ENCODE results near the gene MOV10. TPM values are rescaled to one million over a fixed set of nuclear protein-coding genes. Genes with fewer than 3 reads are reported as not detected.

MOV10 gene
- total RNA-seq, 2 donors from 2014 or later = 113 to 124 TPM

DNA sequence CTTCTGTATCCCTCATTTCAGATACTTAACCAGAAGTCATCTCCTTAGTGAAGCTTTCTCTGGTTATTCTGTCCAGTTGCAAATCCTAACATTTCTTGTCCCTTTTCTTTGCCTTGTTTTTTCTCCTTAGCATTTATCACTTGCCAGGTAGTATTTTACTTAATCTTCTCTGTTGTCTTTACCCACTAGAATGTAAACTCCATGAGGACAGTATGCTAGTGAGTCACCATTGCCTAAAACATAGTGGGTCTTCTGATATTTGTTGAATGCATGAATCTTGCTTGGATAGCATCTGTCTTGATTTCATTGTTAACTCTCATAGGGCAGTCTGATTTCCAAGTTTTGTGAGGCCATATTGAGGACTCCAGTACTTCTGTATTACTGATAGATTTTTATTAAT, 45.2 kb upstream of the MOV10 start:
- Mint-ChIP-seq H3K4me1 (peaks cover 10% of the 10 kb centered on the region), H3K27ac (no peak overlapping the region), H3K4me3 (no peak overlapping the region), H3K36me3 (ENCODE audit: low read depth) (peaks cover 37% of the 10 kb centered on the region), H3K27me3 (ENCODE audit: insufficient read depth) (no peaks in the 10 kb centered on the region), H3K9me3 (no peaks in the 10 kb centered on the region)
- H3K4me1 ChIP-seq (ENCODE audit: control insufficient read depth, insufficient read depth, low read length) = no peaks in the 10 kb centered on the region
- no peak for TF ChIP-seq CTCF (conservative IDR thresholded peaks at IDR 0.05)
- no peak overlapping the region for H3K9ac ChIP-seq (ENCODE audit: extremely low read depth, low read length, poor library complexity, severe bottlenecking)
- no peaks in the 10 kb centered on the region for H3K27me3 ChIP-seq (ENCODE audit: control insufficient read depth, insufficient read depth, low read length, poor library complexity, severe bottlenecking)
- no peak overlapping the region for H3K4me3 ChIP-seq (ENCODE audit: low read length)
- no peak overlapping the region for H3K27ac ChIP-seq (ENCODE audit: low read depth, low read length)
- DNase-seq = no peak
- H3K36me3 ChIP-seq (ENCODE audit: control insufficient read depth, insufficient read depth, low read length) = peaks cover 58% of the 10 kb centered on the region
- no peaks in the 10 kb centered on the region for H3K9me3 ChIP-seq (ENCODE audit: control insufficient read depth, low read length)

- no peaks in the 10 kb centered on the region for H3K27me3 ChIP-seq (ENCODE audit: control insufficient read depth, insufficient read depth, low read length, poor library complexity, severe bottlenecking)
- Mint-ChIP-seq H3K4me1 (peaks cover 19% of the 10 kb centered on the region), H3K4me3 (no peak overlapping the region), H3K9me3 (no peaks in the 10 kb centered on the region), H3K27me3 (ENCODE audit: insufficient read depth) (no peaks in the 10 kb centered on the region), H3K27ac (no peak overlapping the region), H3K36me3 (ENCODE audit: low read depth) (peaks cover 27% of the 10 kb centered on the region)
- H3K9ac ChIP-seq (ENCODE audit: extremely low read depth, low read length, poor library complexity, severe bottlenecking) = no peak overlapping the region
- TF ChIP-seq CTCF (conservative IDR thresholded peaks at IDR 0.05) = no peak
- DNase-seq = no peak
- WGBS, 2 experiments (ENCODE audit: insufficient coverage in 1 of 2, insufficient read length in 1 of 2) = 85% methylated on average over 2 of the region's 2 CpGs; no CpG with 5 or more reads in 1 of the 2 experiments
- no peak overlapping the region for H3K4me3 ChIP-seq (ENCODE audit: low read length)
- no peak overlapping the region for H3K27ac ChIP-seq (ENCODE audit: low read depth, low read length)
- peaks cover 36% of the 10 kb centered on the region for H3K36me3 ChIP-seq (ENCODE audit: control insufficient read depth, insufficient read depth, low read length)
- no peaks in the 10 kb centered on the region for H3K9me3 ChIP-seq (ENCODE audit: control insufficient read depth, low read length)
- peaks cover 5% of the 10 kb centered on the region for H3K4me1 ChIP-seq (ENCODE audit: control insufficient read depth, insufficient read depth, low read length)
These were observed 40.8 kb upstream of the MOV10 start for GRCh38 chr1:112633628-112634027.

DNA sequence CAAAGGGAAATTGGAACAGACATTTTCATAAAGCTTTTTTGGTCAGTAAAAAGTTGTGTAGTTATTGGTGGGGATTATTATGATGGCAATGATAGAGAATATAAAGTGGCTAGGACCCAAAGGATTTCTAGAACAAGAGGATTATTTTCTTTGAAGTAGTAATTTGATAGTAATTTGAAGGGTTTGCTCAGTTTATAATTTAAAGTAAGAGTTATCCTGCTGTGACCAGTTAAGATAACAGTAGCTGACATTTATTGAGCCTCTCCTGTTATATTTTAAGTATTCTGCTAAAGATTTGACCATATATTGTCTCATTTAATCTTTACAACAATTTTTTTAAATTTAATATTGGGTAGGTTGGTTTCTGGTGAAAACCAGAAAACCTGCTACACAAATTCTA, 40.1 kb upstream of the MOV10 start:
- Histone ChIP-seq H3K4me3 (ENCODE audit: low read length) (no peak overlapping the region), H3K36me3 (ENCODE audit: control insufficient read depth, insufficient read depth, low read length) (peaks cover 33% of the 10 kb centered on the region), H3K27me3 (ENCODE audit: control insufficient read depth, insufficient read depth, low read length, poor library complexity, severe bottlenecking) (no peaks in the 10 kb centered on the region), H3K4me1 (ENCODE audit: control insufficient read depth, insufficient read depth, low read length) (peaks cover 5% of the 10 kb centered on the region), H3K9me3 (ENCODE audit: control insufficient read depth, low read length) (peaks cover 5% of the 10 kb centered on the region), H3K27ac (ENCODE audit: low read depth, low read length) (no peak overlapping the region), H3K9ac (ENCODE audit: extremely low read depth, low read length, poor library complexity, severe bottlenecking) (no peak overlapping the region)
- Mint-ChIP-seq H3K36me3 (ENCODE audit: low read depth) (peaks cover 27% of the 10 kb centered on the region), H3K27me3 (ENCODE audit: insufficient read depth) (no peaks in the 10 kb centered on the region), H3K9me3 (no peaks in the 10 kb centered on the region), H3K4me1 (peaks cover 19% of the 10 kb centered on the region), H3K4me3 (no peak overlapping the region), H3K27ac (no peak overlapping the region)
- no peak for TF ChIP-seq CTCF (conservative IDR thresholded peaks at IDR 0.05)
- no peak for DNase-seq

All from endodermal cell (in vitro differentiated cells).